ENCODE measurements around the gene EYA3.
"Not testable (repeated sequence)": the region's sequence is repeated elsewhere in the genome, so short reads cannot be mapped to it uniquely, and the experiment has no call there.

The EYA3 gene

GRCh38 chr1:28026329-28026728 is 62.1 kb downstream of the EYA3 start:
- no peak for DNase-seq (ENCODE audit: low spot score)
- in situ Hi-C loops (cut with MboI; ENCODE audit: low sequenced_read_pairs, unreplicated experiment), result no loop called here
- no peak for TF ChIP-seq CTCF (IDR thresholded peaks at IDR 0.05; ENCODE audit: borderline replicate concordance, control extremely low read depth, extremely low read depth, insufficient read depth, missing control alignments)

GRCh38 chr1:28021064-28021463 is 67.3 kb downstream of the EYA3 start:
- in situ Hi-C loops (cut with MboI; ENCODE audit: low sequenced_read_pairs, unreplicated experiment), result no loop called here
- no peak for TF ChIP-seq CTCF (IDR thresholded peaks at IDR 0.05; ENCODE audit: borderline replicate concordance, control extremely low read depth, extremely low read depth, insufficient read depth, missing control alignments)
- no peak for DNase-seq (ENCODE audit: low spot score)

DNA sequence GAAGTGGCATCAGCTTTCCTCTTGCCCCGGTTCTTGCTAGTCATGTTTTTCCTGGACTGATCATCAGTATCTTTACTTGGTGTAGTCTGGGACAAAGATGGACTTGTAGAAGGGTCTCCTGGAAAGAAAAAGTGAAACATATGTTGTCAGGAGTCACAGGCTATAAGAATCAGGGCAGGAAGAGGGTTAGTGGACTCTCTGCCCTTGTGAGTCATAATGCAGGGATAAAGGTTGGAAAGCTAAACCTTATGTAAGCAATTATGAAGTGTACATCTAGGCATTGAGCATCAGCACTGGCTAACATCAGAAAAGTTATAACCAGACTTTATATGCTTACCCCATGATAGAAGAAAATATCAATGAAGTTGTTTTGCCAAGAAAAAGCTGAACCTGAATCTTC is 77.4 kb downstream of the EYA3 start:
- TF ChIP-seq CTCF (IDR thresholded peaks at IDR 0.05; ENCODE audit: borderline replicate concordance, control extremely low read depth, extremely low read depth, insufficient read depth, missing control alignments), result no peak
- in situ Hi-C loops (cut with MboI; ENCODE audit: low sequenced_read_pairs, unreplicated experiment), result no loop called here
- DNase-seq (ENCODE audit: low spot score), result no peak

DNA sequence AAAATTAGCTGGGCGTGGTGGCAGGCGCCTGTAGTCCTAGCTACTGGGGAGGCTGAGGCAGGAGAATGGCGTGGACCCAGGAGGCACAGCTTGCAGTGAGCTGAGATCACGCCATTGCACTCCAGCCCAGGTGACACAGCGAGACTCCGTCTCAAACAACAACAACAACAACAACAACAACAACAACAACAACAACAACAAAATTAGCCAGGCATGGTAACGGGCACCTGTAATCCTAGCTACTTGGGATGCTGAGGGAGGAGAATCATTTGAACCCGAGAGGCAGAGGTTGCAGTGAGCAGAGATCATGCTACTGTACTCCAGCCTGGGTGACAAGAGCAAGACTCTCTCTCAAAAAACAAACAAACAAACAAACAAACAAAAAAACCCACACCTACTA is 85.3 kb downstream of the EYA3 start:
- DNase-seq (ENCODE audit: low spot score); in situ Hi-C loops (cut with MboI; ENCODE audit: low sequenced_read_pairs, unreplicated experiment): not testable (repeated sequence)

DNA sequence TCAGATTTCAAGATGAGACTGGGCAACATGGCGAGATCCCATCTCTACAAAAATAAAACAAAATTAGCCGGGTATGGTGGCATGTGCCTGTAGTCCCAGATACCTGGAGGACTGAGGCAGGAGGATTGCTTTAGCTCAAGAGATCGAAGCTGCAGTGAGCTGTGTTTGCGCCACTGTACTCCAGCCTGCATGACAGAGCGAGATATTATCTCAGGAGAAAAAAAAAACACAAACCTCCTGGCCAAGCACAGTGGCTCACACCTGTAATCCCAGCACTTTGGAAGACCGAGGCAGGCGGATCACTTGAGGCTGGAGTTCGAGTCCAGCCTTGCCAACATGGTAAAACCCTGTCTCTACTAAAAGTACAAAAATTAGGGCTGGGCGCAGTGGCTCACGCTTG is 85.8 kb downstream of the EYA3 start:
- in situ Hi-C loops (cut with MboI; ENCODE audit: low sequenced_read_pairs, unreplicated experiment), result no loop called here
- DNase-seq (ENCODE audit: low spot score), result no peak
- no peak for TF ChIP-seq CTCF (IDR thresholded peaks at IDR 0.05; ENCODE audit: borderline replicate concordance, control extremely low read depth, extremely low read depth, insufficient read depth, missing control alignments)

DNA sequence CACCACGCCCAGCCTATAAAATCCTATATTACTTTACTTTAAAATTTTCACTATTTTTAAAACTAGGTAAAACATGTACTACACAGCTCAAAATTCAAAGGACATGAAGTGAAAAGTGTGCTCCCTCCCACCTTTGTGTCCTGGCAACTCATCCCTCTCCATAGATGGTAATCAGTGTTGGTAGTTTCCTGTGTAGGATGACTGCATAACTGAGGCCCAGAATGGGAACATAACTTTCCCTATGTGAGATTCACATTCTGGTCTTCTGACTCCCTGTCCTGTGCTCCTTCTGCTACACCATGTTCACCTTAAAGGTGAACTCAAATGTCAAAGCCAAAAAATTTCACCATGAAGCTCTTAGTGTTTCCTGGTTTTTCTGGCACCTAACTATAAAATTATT is 89.4 kb downstream of the EYA3 start:
- in situ Hi-C loops (cut with MboI; ENCODE audit: low sequenced_read_pairs, unreplicated experiment), result no loop called here
- DNase-seq (ENCODE audit: low spot score), result no peak
- no peak for TF ChIP-seq CTCF (IDR thresholded peaks at IDR 0.05; ENCODE audit: borderline replicate concordance, control extremely low read depth, extremely low read depth, insufficient read depth, missing control alignments)

DNA sequence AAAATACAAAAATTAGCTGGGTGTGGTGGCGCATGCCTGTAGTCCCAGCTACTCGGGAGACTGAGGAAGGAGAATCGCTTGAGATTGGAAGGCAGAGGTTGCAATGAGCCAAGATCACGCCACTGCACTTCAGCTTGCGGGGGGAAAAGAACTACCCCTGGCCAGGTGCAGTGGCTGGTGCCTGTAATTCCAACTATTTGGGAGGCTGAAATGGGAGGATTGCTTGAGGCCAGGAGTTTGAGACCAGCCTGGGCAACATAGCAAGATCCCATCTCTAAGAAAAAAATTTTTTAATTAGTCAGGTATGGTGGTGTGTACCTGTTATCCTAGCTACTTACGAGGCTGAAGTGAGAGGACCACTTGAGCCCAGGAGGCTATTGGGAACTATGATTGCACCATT is 93.9 kb downstream of the EYA3 start:
- in situ Hi-C loops (cut with MboI; ENCODE audit: low sequenced_read_pairs, unreplicated experiment); DNase-seq (ENCODE audit: low spot score): not testable (repeated sequence)

- no peak for DNase-seq (ENCODE audit: low spot score)
- in situ Hi-C loops (cut with MboI; ENCODE audit: low sequenced_read_pairs, unreplicated experiment), result no loop called here
- no peak for TF ChIP-seq CTCF (IDR thresholded peaks at IDR 0.05; ENCODE audit: borderline replicate concordance, control extremely low read depth, extremely low read depth, insufficient read depth, missing control alignments)
Observed at GRCh38 chr1:27994060-27994459, 94.3 kb downstream of the EYA3 start.

All from GM13976 (cell line).